GM12878 (cell line): Measurements from ENCODE around the gene LRRC2. TPM values are rescaled to one million over a fixed set of nuclear protein-coding genes. Genes with fewer than 3 reads are reported as not detected.

Experiments used
- ATF7 ChIP-seq: fragments of 450-650 bp; IDR thresholded peaks from 2 replicates; pipeline ENCODE4 v1.6.1; 2016; ENCODE audit warnings: low read depth, mild to moderate bottlenecking
- HCFC1 ChIP-seq: fragments of 150-350 bp; IDR thresholded peaks from 2 replicates; pipeline ENCODE4 v1.6.1; 2014; ENCODE audit warnings: low read length
- IRF4 ChIP-seq: IDR thresholded peaks from 2 replicates; pipeline ENCODE4 v1.6.1; 2011; ENCODE audit warnings: low read depth, low read length
- REST ChIP-seq: IDR thresholded peaks from 2 replicates; pipeline ENCODE4 v1.6.1; 2012; ENCODE audit warnings: mild to moderate bottlenecking, low read depth, low read length
- SP1 ChIP-seq: IDR thresholded peaks from one replicate; pipeline ENCODE4 v1.6.1; 2011; ENCODE audit warnings: low read depth, low read length
- STAT3 ChIP-seq: IDR thresholded peaks from 2 replicates; pipeline ENCODE4 v1.6.1; 2011; ENCODE audit warnings: low read depth, low read length, improper control_type of control experiment
- ZBTB11 ChIP-seq: fragments of 450-650 bp; formaldehyde crosslinking; IDR thresholded peaks from 2 replicates; pipeline ENCODE4 v1.5.0; 2022; ENCODE audit warnings: mild to moderate bottlenecking, missing genetic modification characterization
- polyA plus RNA-seq, 11 experiments: library from polyadenylated mRNA; depleted of rRNA in 4 of 11; unstranded in 6 of 11; stranded (reverse) in 5 of 11; fragments of >200 nt; fragmentation: Nextera tagmentation in 4 of 11; fragmentation: Illumina TruSeq in 1 of 11; extraction: Ambion mirVana in 4 of 11; extraction: Trizol in 1 of 11; gene quantifications; 1 replicate in 1 of 11; 2 replicates in 10 of 11; pipeline versions ENCODE4 v1.2.1 to v1.2.3, GENCODE V29; 2011 to 2016; ENCODE audit warnings: inconsistent platforms in 2 of 11, missing spikeins in 2 of 11, low read depth in 1 of 11
- total RNA-seq, 4 experiments: library from RNA; depleted of rRNA in 3 of 4; stranded (reverse); fragments of >200 nt in 3 of 4; fragmentation: Illumina TruSeq in 1 of 4; extraction: Trizol in 1 of 4; gene quantifications; 2 replicates each; pipeline versions ENCODE4 v1.2.1 to v1.2.3, GENCODE V29; 2013 to 2021

Gene LRRC2
- total and polyA plus RNA-seq, 10 of the 15 experiments (the other 5 are each of a cell fraction or from before 2014, with no cell fraction given): not detected

GRCh38 chr3:46615050-46615775, 49.1 kb upstream of the LRRC2 start (continued):
- TF ChIP-seq ZBTB11 (CRISPR knock-in tag) (no peak), STAT3 (no peak), HCFC1 (no peak), IRF4 (no peak), REST (no peak), SP1 (no peak), ATF7 (no peak)
